Glomerular visceral epithelial cell (primary cell): ENCODE measurements around the gene ZCWPW1.
"Not testable (repeated sequence)": the region's sequence is repeated elsewhere in the genome, so short reads cannot be mapped to it uniquely, and the experiment has no call there.

ENCODE experiments used
- DNase-seq: peaks from one replicate; pipeline ENCODE4 v3.0.0-alpha.2; 2016; ENCODE audit errors: extremely low spot score

ZCWPW1 gene

DNA sequence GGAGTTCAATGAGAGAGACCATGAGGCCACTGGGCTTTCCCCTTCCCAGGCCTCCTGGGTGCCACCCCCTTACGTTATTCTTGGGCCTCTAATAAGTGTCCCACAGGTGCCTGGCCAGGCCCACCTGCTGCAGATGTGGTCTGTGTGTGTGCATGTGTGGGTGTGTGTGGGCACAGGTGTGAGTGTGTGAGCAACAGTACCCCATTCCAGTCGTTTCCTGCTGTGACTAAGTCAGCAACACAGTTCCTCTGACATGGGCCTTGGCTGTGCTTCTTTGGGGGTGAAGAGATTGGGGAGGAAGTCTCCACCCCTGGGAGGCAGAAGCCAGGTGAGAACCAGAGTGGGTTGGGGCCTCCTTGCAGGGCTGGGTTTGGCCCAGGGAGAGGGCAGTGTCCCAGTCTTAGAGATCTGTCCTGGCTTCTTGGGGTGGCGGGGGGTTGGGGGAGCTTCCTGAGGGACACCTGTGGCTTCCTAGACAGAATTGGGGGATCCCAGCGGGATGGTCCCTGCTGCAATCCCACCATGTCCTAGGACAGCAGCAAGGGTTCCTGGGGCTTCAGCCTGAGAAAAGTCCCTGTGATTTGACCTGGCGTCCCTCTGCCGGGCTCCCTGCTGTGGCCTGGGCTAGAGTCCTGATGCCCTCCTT is 74.7 kb downstream of the ZCWPW1 start:
- no peak for DNase-seq

DNA sequence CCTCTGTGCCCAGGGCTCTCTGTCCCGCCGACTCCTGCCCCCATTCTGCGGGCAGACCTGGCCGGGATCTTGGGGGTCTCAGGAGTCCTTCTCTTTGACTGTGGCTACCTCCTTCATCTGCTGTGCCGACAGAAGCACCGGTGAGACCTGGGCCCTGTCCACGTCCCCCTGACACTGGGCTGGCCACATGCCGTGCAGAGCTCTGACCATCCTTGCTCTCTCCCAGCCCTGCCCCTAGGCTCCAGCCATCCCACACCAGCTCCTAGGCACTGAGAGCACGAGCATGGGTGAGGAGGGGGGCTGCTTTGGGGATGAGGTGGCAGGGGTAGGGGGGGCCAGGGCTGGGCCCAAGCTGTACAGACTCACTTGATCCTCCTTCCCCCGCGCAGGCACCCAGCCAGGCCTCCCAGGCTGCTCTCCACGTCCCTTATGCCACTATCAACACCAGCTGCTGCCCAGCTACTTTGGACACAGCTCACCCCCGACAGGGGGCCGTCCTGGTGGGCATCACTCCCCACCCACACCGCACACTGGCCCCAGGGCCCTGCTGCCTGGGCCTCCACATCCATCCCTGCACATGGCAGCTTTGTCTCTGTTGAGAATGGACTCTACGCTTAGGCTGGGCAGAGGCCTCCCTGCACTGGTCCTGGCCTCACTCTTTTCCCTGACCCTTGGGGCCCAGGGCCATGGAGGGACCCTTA is 75.4 kb downstream of the ZCWPW1 start:
- DNase-seq = no peak

DNA sequence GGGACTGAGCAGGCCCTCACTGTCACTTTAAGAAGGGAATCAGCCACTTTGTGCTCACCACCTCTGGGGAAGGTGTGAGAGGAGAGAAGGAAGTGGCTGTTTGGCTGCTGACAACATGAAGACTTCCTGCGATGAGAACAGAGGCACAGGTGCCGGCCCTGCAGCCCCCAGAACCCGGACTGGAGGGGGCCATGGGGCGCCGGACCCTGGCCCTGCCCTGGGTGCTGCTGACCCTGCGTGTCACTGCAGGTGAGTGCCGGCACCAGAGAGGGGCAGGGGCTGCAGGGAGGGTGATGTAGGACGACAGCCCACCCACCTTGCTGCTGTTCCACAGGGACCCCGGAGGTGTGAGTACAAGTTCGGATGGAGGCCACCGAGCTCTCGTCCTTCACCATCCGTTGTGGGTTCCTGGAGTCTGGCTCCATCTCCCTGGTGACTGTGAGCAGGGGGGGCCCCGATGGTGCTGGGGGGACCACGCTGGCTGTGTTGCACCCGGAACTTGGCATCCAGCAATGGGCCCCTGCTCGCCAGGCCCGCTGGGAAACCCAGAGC is 76.2 kb downstream of the ZCWPW1 start:
- not testable (repeated sequence) for DNase-seq

DNA sequence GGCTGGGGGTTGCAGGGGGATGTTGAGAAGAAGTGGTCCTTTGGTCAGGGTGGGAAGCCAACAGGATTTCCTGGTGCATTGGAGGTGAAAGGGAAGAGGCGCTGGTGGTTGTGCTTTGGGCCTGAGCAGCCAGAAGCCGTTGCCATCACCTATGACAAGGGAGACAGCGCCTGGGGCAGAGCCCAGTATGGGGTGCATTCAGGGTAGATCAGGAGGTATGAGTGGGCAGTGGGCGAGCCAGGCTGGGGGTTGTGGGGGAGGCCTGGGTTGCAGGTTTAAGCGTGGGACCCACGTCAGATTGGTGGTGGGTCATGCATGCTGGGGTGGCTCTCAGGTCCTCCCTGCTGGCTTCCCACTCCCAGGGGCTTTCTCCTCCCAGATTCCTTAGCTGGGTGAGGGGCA is 76.8 kb downstream of the ZCWPW1 start:
- no peak for DNase-seq
